ENCODE data around the gene EFTUD2. TPM values are rescaled to one million over a fixed set of nuclear protein-coding genes. Genes with fewer than 3 reads are reported as not detected.

The EFTUD2 gene
- total and polyA plus RNA-seq, 7 donors, result 20.6 to 93.1 (median 48.4) TPM

- Histone ChIP-seq H3K9me3 (no peaks in the 10 kb centered on the region), H3K27ac (peak overlapping the region in 3 of 4 donors; percentile 44 to 80 (median 73)), H3K4me3 (no peak overlapping the region), H3K27me3 (no peaks in the 10 kb centered on the region), H3K36me3 (no peaks in the 10 kb centered on the region), H3K4me1 (peaks cover 0 to 23% (median 20%) of the 10 kb centered on the region in 4 donors)
- TF ChIP-seq EP300 (IDR thresholded peaks at IDR 0.05), result no peak
- no peak for TF ChIP-seq POLR2A (IDR thresholded peaks at IDR 0.05)
- TF ChIP-seq POLR2AphosphoS5 (IDR thresholded peaks at IDR 0.05), result no peak
- TF ChIP-seq CTCF (IDR thresholded peaks at IDR 0.05), result no peak
- intact Hi-C loops (cut with DNase I), result loop anchor here (10.0 kb wide), 1 partner anchor 277 kb away; no protein-coding TSS in a partner anchor
- 76 to 87% methylated on average over 6 of the region's 6 CpGs for WGBS, 2 donors
- DNase-seq, result peak; percentile 59
Observed at GRCh38 chr17:44917456-44917855, 18.2 kb upstream of the EFTUD2 start.

- no peak overlapping the region for H3K4me3 ChIP-seq
- H3K36me3 ChIP-seq, result no peaks in the 10 kb centered on the region
- peak in 2 of 4 donors; percentile 33 to 55 for TF ChIP-seq POLR2AphosphoS5 (IDR thresholded peaks at IDR 0.05)
- no peak for TF ChIP-seq CTCF (IDR thresholded peaks at IDR 0.05)
- no peak for TF ChIP-seq POLR2A (IDR thresholded peaks at IDR 0.05)
- peak; percentile 89 for DNase-seq
- intact Hi-C loops (cut with DNase I), result loop anchor here (10.0 kb wide), 1 partner anchor 278 kb away; no protein-coding TSS in a partner anchor
- peak overlapping the region; percentile 36 to 80 (median 58) for H3K27ac ChIP-seq
- H3K4me1 ChIP-seq, result peaks cover 0 to 24% (median 20%) of the 10 kb centered on the region in 4 donors
- H3K9me3 ChIP-seq, result no peaks in the 10 kb centered on the region
- 81 to 88% methylated on average over 10 of the region's 10 CpGs for WGBS, 2 donors
- H3K27me3 ChIP-seq, result peaks cover 0 to under 1% (median 0%) of the 10 kb centered on the region in 3 donors
Observed at GRCh38 chr17:44916781-44917241, 17.6 kb upstream of the EFTUD2 start.

- DNase-seq, result no peak
- H3K27me3 ChIP-seq, result peaks cover 0 to 3% (median 0%) of the 10 kb centered on the region in 3 donors
- peak overlapping the region; percentile 36 to 80 (median 58) for H3K27ac ChIP-seq
- no peaks in the 10 kb centered on the region for H3K9me3 ChIP-seq
- peaks cover 0 to 31% (median 27%) of the 10 kb centered on the region in 4 donors for H3K4me1 ChIP-seq
- no peak for TF ChIP-seq POLR2AphosphoS5 (IDR thresholded peaks at IDR 0.05)
- TF ChIP-seq POLR2A (IDR thresholded peaks at IDR 0.05), result no peak
- TF ChIP-seq CTCF (IDR thresholded peaks at IDR 0.05), result no peak
- TF ChIP-seq EP300 (IDR thresholded peaks at IDR 0.05), result no peak
- H3K4me3 ChIP-seq, result no peak overlapping the region
- no peaks in the 10 kb centered on the region for H3K36me3 ChIP-seq
- 86 to 90% methylated on average over 11 of the region's 11 CpGs for WGBS, 2 donors
- intact Hi-C loops (cut with DNase I), result loop anchor here (10.0 kb wide), 1 partner anchor 279 kb away; no protein-coding TSS in a partner anchor
Observed at GRCh38 chr17:44915862-44916780, 16.9 kb upstream of the EFTUD2 start.

GRCh38 chr17:44915321-44915726 lies 16.1 kb upstream of the EFTUD2 start, which contains the start of gene GFAP:
GFAP (minus strand) TSS chr17:44915500; CDS start chr17:44915486, 14 bp downstream.
- Histone ChIP-seq H3K4me1 (peaks cover 0 to 35% (median 30%) of the 10 kb centered on the region in 4 donors), H3K4me3 (no peak within 1 kb of the TSS), H3K27ac (peak within 1 kb of the TSS; percentile 36 to 80 (median 58)), H3K27me3 (peaks cover 0 to 3% (median 0%) of the 10 kb centered on the region in 3 donors), H3K9me3 (no peaks in the 10 kb centered on the region), H3K36me3 (no peaks in the 10 kb centered on the region)
- 88 to 89% methylated on average over 17 of the region's 17 CpGs for WGBS, 2 donors
- no peak for DNase-seq
- intact Hi-C loops (cut with DNase I), result loop anchor here (10.0 kb wide), 1 partner anchor 279 kb away; no protein-coding TSS in a partner anchor
- no peak for TF ChIP-seq POLR2A (IDR thresholded peaks at IDR 0.05)
- TF ChIP-seq CTCF (IDR thresholded peaks at IDR 0.05), result no peak
- no peak for TF ChIP-seq EP300 (IDR thresholded peaks at IDR 0.05)
- no peak for TF ChIP-seq POLR2AphosphoS5 (IDR thresholded peaks at IDR 0.05)
